Measurements from ENCODE around the gene STK26.

Gene STK26
- long read RNA-seq, transcript STK26-202 (12 exons, 3,288 nt) = major isoform, 267 of 342 reads
- long read RNA-seq, partial matches to known transcripts = 47 of 342 reads
- long read RNA-seq, other reads (novel, unspliced or antisense) = 21 of 342 reads

- peak within 1 kb of the TSS; percentile 88 for H3K27ac ChIP-seq (replicated peaks)
- no peak for TF ChIP-seq GABPA (IDR thresholded peaks at IDR 0.05; ENCODE audit: low read depth)
- TF ChIP-seq SPI1 (IDR thresholded peaks at IDR 0.05; ENCODE audit: borderline replicate concordance, low read depth) = no peak
- TF ChIP-seq CTCF (IDR thresholded peaks at IDR 0.05; ENCODE audit: insufficient read depth, low read length) = no peak
- peak; percentile 66; the same call in 1 of the 2 replicates for TF ChIP-seq POLR2AphosphoS5 (IDR thresholded peaks at IDR 0.05; ENCODE audit: low read depth)
- peak; percentile 29 for TF ChIP-seq REST (IDR thresholded peaks at IDR 0.05; ENCODE audit: insufficient replicate concordance, low read depth)
- peak in 1 of 2 experiments; percentile 79 for DNase-seq (ENCODE audit: low read depth in 1 of 2, low spot score in 1 of 2)
- no peaks in the 10 kb centered on the region for H3K27me3 ChIP-seq (ENCODE audit: insufficient read depth, poor library complexity, severe bottlenecking)
- peak within 1 kb of the TSS; percentile 78 for H3K4me3 ChIP-seq (replicated peaks; ENCODE audit: insufficient read depth, low read length)
Observed at GRCh38 chrX:132022967-132023895, at the start of gene STK26. Gene STK26, plus strand, starts transcription at chrX:132023302. Its CDS starts 316 bp downstream, at chrX:132023618.

- TF ChIP-seq GABPA (IDR thresholded peaks at IDR 0.05; ENCODE audit: low read depth) (no peak), POLR2AphosphoS5 (IDR thresholded peaks at IDR 0.05; ENCODE audit: low read depth) (no peak), SPI1 (IDR thresholded peaks at IDR 0.05; ENCODE audit: borderline replicate concordance, low read depth) (no peak)
- H3K27me3 ChIP-seq (ENCODE audit: insufficient read depth, poor library complexity, severe bottlenecking) = no peaks in the 10 kb centered on the region
- no peak for DNase-seq (ENCODE audit: low read depth in 1 of 2, low spot score in 1 of 2)
- no peak overlapping the region for H3K27ac ChIP-seq (replicated peaks)
- H3K4me3 ChIP-seq (replicated peaks; ENCODE audit: insufficient read depth, low read length) = no peak overlapping the region
Observed at GRCh38 chrX:131975851-131976250, 47.3 kb upstream of the STK26 start.

GRCh38 chrX:131977619-131978018 lies 45.5 kb upstream of the STK26 start:
- no peaks in the 10 kb centered on the region for H3K27me3 ChIP-seq (ENCODE audit: insufficient read depth, poor library complexity, severe bottlenecking)
- no peak for DNase-seq (ENCODE audit: low read depth in 1 of 2, low spot score in 1 of 2)
- H3K4me3 ChIP-seq (replicated peaks; ENCODE audit: insufficient read depth, low read length) = no peak overlapping the region
- TF ChIP-seq GABPA (IDR thresholded peaks at IDR 0.05; ENCODE audit: low read depth) (no peak), SPI1 (IDR thresholded peaks at IDR 0.05; ENCODE audit: borderline replicate concordance, low read depth) (no peak), POLR2AphosphoS5 (IDR thresholded peaks at IDR 0.05; ENCODE audit: low read depth) (no peak), CTCF (IDR thresholded peaks at IDR 0.05; ENCODE audit: insufficient read depth, low read length) (no peak), REST (IDR thresholded peaks at IDR 0.05; ENCODE audit: insufficient replicate concordance, low read depth) (no peak)
- H3K27ac ChIP-seq (replicated peaks) = no peak overlapping the region

- TF ChIP-seq GABPA (IDR thresholded peaks at IDR 0.05; ENCODE audit: low read depth) (no peak), REST (IDR thresholded peaks at IDR 0.05; ENCODE audit: insufficient replicate concordance, low read depth) (no peak), SPI1 (IDR thresholded peaks at IDR 0.05; ENCODE audit: borderline replicate concordance, low read depth) (no peak), POLR2AphosphoS5 (IDR thresholded peaks at IDR 0.05; ENCODE audit: low read depth) (no peak), CTCF (IDR thresholded peaks at IDR 0.05; ENCODE audit: insufficient read depth, low read length) (no peak)
- Histone ChIP-seq H3K27me3 (ENCODE audit: insufficient read depth, poor library complexity, severe bottlenecking) (peaks cover 3% of the 10 kb centered on the region), H3K27ac (replicated peaks) (no peak overlapping the region), H3K4me3 (replicated peaks; ENCODE audit: insufficient read depth, low read length) (no peak overlapping the region)
- no peak for DNase-seq (ENCODE audit: low read depth in 1 of 2, low spot score in 1 of 2)
Observed at GRCh38 chrX:131979116-131979515, 44.0 kb upstream of the STK26 start.
